HepG2 (cell line): ENCODE measurements around the gene PDPK1. TPM values are rescaled to one million over a fixed set of nuclear protein-coding genes. Genes with fewer than 3 reads are reported as not detected.

Source experiments
- BCLAF1 ChIP-seq: fragments of 450-650 bp; IDR thresholded peaks from 2 replicates; pipeline ENCODE4 v1.6.1; 2017; ENCODE audit warnings: mild to moderate bottlenecking
- DNMT1 ChIP-seq: sonication (generic); formaldehyde crosslinking; IDR thresholded peaks from 2 replicates; pipeline ENCODE4 v1.5.1; 2020; ENCODE audit warnings: mild to moderate bottlenecking, missing genetic modification reagents
- NR2F6 ChIP-seq, 2 experiments: IDR thresholded peaks; 2 replicates each; pipeline ENCODE4 v1.6.1; 2016; ENCODE audit warnings: antibody characterized with exemption in 1 of 2, mild to moderate bottlenecking in 1 of 2
- PAF1 ChIP-seq: IDR thresholded peaks from 2 replicates; pipeline ENCODE4 v1.6.1; 2016; ENCODE audit warnings: missing genetic modification reagents, missing compliant biosample characterization
- TARDBP ChIP-seq: sonication (generic); formaldehyde crosslinking; IDR thresholded peaks from 2 replicates; pipeline ENCODE4 v1.8.0; 2022; ENCODE audit warnings: mild to moderate bottlenecking, missing genetic modification reagents
- THRA ChIP-seq: sonication (generic); formaldehyde crosslinking; IDR thresholded peaks from 2 replicates; pipeline ENCODE4 v1.4.0; 2020; ENCODE audit warnings: missing genetic modification reagents, borderline replicate concordance
- XRCC5 ChIP-seq: fragments of 200-400 bp; formaldehyde crosslinking; optimal IDR thresholded peaks from 2 replicates; pipeline ENCODE3; 2017; ENCODE audit warnings: mild to moderate bottlenecking, low read length
- ZBTB43 ChIP-seq: sonication (generic); formaldehyde crosslinking; conservative IDR thresholded peaks from 2 replicates; pipeline ENCODE4 v1.4.0; 2020; ENCODE audit warnings: missing genetic modification reagents
- ZMYM3 ChIP-seq: sonication (generic); formaldehyde crosslinking; IDR thresholded peaks from 2 replicates; pipeline ENCODE4 v1.5.1; 2020; ENCODE audit warnings: mild to moderate bottlenecking, missing genetic modification reagents
- ZNF24 ChIP-seq: fragments of 450-650 bp; IDR thresholded peaks from 2 replicates; pipeline ENCODE4 v1.6.1; 2017; ENCODE audit warnings: antibody characterized with exemption, mild to moderate bottlenecking
- ZNF335 ChIP-seq: sonication (generic); formaldehyde crosslinking; IDR thresholded peaks from 2 replicates; pipeline ENCODE4 v1.4.0; 2020; ENCODE audit warnings: missing genetic modification reagents
- ZNF430 ChIP-seq: sonication (generic); formaldehyde crosslinking; IDR thresholded peaks from 2 replicates; pipeline ENCODE4 v1.9.0; 2021; ENCODE audit warnings: mild to moderate bottlenecking, missing genetic modification reagents
- ZNF687 ChIP-seq: sonication (generic); formaldehyde crosslinking; IDR thresholded peaks from 2 replicates; pipeline ENCODE4 v1.5.1; 2020; ENCODE audit warnings: mild to moderate bottlenecking, missing genetic modification reagents, moderate library complexity
- ZNF691 ChIP-seq: sonication (generic); formaldehyde crosslinking; IDR thresholded peaks from 2 replicates; pipeline ENCODE4 v1.4.0; 2020; ENCODE audit warnings: missing genetic modification reagents, low read depth, mild to moderate bottlenecking, borderline replicate concordance
- ZNF781 ChIP-seq: sonication (generic); formaldehyde crosslinking; IDR thresholded peaks from 2 replicates; pipeline ENCODE4 v1.5.1; 2020; ENCODE audit warnings: borderline replicate concordance, mild to moderate bottlenecking, missing genetic modification reagents; ENCODE audit errors: not compliant biosample characterization
- ZSCAN20 ChIP-seq: sonication (generic); formaldehyde crosslinking; IDR thresholded peaks from 2 replicates; pipeline ENCODE4 v1.4.0; 2020; ENCODE audit warnings: missing genetic modification reagents, mild to moderate bottlenecking, borderline replicate concordance
- ZSCAN21 ChIP-seq: sonication (generic); formaldehyde crosslinking; IDR thresholded peaks from 2 replicates; pipeline ENCODE4 v1.8.0; 2022; ENCODE audit warnings: mild to moderate bottlenecking, missing genetic modification reagents, moderate library complexity, borderline replicate concordance
- polyA plus RNA-seq, 8 experiments: library from polyadenylated mRNA; depleted of rRNA in 3 of 8; stranded (reverse) in 7 of 8; unstranded in 1 of 8; fragments of >200 nt; fragmentation: Illumina TruSeq in 4 of 8; extraction: Trizol in 4 of 8; gene quantifications; 2 replicates each; pipeline versions ENCODE4 v1.2.1 to v1.2.3, GENCODE V29; 2011 to 2016; ENCODE audit warnings: low read depth in 4 of 8, missing spikeins in 1 of 8, mixed read lengths in 1 of 8; ENCODE audit not compliant: insufficient read depth in 1 of 8
- total RNA-seq, 5 experiments: library from RNA; depleted of rRNA; stranded (reverse); fragments of >200 nt; fragmentation: Illumina TruSeq; extraction: Trizol; gene quantifications; 2 replicates each; pipeline ENCODE4 v1.2.3, GENCODE V29; 2016; ENCODE audit warnings: low read depth in 1 of 5

PDPK1 gene
- total and polyA plus RNA-seq, 2 of the 13 experiments (the other 11 are each of a cell fraction or from before 2014, with no cell fraction given): 59.6 to 129 TPM

- TF ChIP-seq ZSCAN20 (CRISPR knock-in tag) (peak; percentile 25; the same call in 1 of the 2 replicates), ZNF24 (no peak), THRA (CRISPR knock-in tag) (peak; percentile 68; the same call in 1 of the 2 replicates), ZMYM3 (CRISPR knock-in tag) (0 out of 2 replicates have a peak, but pooled peaks have one; percentile 14), ZBTB43 (CRISPR knock-in tag) (peak; percentile 59; the same call in 1 of the 2 replicates), ZNF691 (peak; percentile 93), DNMT1 (CRISPR knock-in tag) (peak; percentile 80), BCLAF1 (no peak), TARDBP (CRISPR knock-in tag) (peak; percentile 98), ZNF430 (CRISPR knock-in tag) (peak; percentile 81), ZNF687 (CRISPR knock-in tag) (peak; percentile 89), ZSCAN21 (CRISPR knock-in tag) (peak; percentile 90), PAF1 (CRISPR knock-in tag) (peak; percentile 97), NR2F6 (IDR thresholded peaks at IDR 0.05) (peak; percentile 64; the same call in 1 of the 2 replicates), NR2F6 (CRISPR knock-in tag; IDR thresholded peaks at IDR 0.05) (peak; percentile 86), ZNF335 (CRISPR knock-in tag) (peak; percentile 70; the same call in 1 of the 2 replicates), ZNF781 (CRISPR knock-in tag) (peak; percentile 76), XRCC5 (peak; percentile 87)
Measured at GRCh38 chr16:2603165-2604015, 65.6 kb downstream of the PDPK1 start (continued).
